Prostate gland (tissue), 2 donors: ENCODE data around the gene ZBTB7C. TPM values are rescaled to one million over a fixed set of nuclear protein-coding genes. Genes with fewer than 3 reads are reported as not detected.

Experiments used
- DNase-seq: peaks from one replicate; pipeline ENCODE4 v3.0.0-alpha.2; 2019; ENCODE audit warnings: low spot score
- H3K27ac ChIP-seq, 2 donors: fragments of 200-600 bp; sonication (generic); 2 replicates each; pipeline ENCODE4 v1.5.1; 2017 to 2019
- H3K27me3 ChIP-seq: fragments of 200-600 bp; sonication (generic); replicated peaks from 2 replicates; pipeline ENCODE4 v1.5.1; 2019; ENCODE audit not compliant: insufficient read depth
- H3K36me3 ChIP-seq, 2 donors: fragments of 200-600 bp; sonication (generic); 1 replicate in 1 of 2; 2 replicates in 1 of 2; pipeline versions ENCODE4 v1.5.1 to v1.8.1; 2017 to 2019
- H3K4me1 ChIP-seq: fragments of 200-600 bp; sonication (generic); replicated peaks from 2 replicates; pipeline ENCODE4 v1.5.1; 2019
- H3K4me3 ChIP-seq, 2 donors: fragments of 200-600 bp; sonication (generic); 2 replicates each; pipeline ENCODE4 v1.5.1; 2017 to 2019
- H3K9me3 ChIP-seq: fragments of 200-600 bp; sonication (generic); 2 replicates; pipeline ENCODE4 v1.5.1; 2017
- POLR2A ChIP-seq: fragments of 450-650 bp; IDR thresholded peaks from one replicate; pipeline ENCODE4 v1.6.1; 2016; ENCODE audit warnings: antibody characterized with exemption, mild to moderate bottlenecking
- POLR2AphosphoS5 ChIP-seq: sonication (generic); formaldehyde crosslinking; IDR thresholded peaks from one replicate; pipeline ENCODE4 v1.6.1; 2017; ENCODE audit warnings: antibody characterized with exemption
- WGBS: methylation state at CpG from one replicate; pipeline ENCODE4 v1.1.5; 2018; 5-methylcytosine and 5-hydroxymethylcytosine counted together
- intact Hi-C: fragments of 100-400 bp; cut with DNase I; formaldehyde crosslinking; loops from one replicate; pipeline ENCODE4 v1.14.2; 2022
- total RNA-seq, 2 donors: library from RNA; depleted of rRNA; stranded (reverse); fragments of >200 nt; gene quantifications; one replicate each; pipeline ENCODE4 v1.1.0, GENCODE V29; 2016
- TF ChIP-seq, protein P1 (sequence below), 4 experiments: fragments of 200-600 bp in 2 of 4; fragments of 450-650 bp in 2 of 4; sonication (generic) in 2 of 4; IDR thresholded peaks; 1 replicate in 3 of 4; 2 replicates in 1 of 4; pipeline ENCODE4 v1.5.1; 2016 to 2019; ENCODE audit warnings: antibody characterized with exemption in 4 of 4, mild to moderate bottlenecking in 2 of 4, moderate library complexity in 2 of 4

The ZBTB7C gene
- total RNA-seq, 2 donors from 2014 or later, result 14.7 to 48.9 TPM

DNA sequence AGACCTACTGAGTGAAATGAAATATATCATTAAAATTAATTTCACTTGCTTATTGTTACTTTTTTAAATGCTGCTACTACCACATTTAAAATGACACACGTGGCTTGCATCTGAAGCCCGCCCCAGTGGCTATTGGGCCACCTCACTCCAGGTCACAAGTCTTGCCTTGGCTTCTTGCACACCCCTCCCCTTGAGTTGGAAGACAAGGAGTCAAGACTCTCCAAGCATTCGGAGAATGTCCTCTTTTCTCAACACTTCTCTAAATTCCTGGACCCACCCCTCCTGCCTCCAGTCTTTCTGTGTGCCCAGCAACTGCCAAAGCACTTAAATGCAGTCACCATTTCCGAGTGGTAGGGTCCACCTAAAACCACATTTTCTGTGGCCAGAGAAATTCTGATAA is 73.4 kb downstream of the ZBTB7C start:
- Histone ChIP-seq H3K9me3 (no peaks in the 10 kb centered on the region), H3K27me3 (no peaks in the 10 kb centered on the region), H3K4me1 (no peaks in the 10 kb centered on the region), H3K4me3 (no peak overlapping the region), H3K27ac (no peak overlapping the region), H3K36me3 (no peaks in the 10 kb centered on the region)
- 89% methylated on average over 4 of the region's 4 CpGs for WGBS
- no peak for TF ChIP-seq POLR2A
- TF ChIP-seq, protein P1, sequence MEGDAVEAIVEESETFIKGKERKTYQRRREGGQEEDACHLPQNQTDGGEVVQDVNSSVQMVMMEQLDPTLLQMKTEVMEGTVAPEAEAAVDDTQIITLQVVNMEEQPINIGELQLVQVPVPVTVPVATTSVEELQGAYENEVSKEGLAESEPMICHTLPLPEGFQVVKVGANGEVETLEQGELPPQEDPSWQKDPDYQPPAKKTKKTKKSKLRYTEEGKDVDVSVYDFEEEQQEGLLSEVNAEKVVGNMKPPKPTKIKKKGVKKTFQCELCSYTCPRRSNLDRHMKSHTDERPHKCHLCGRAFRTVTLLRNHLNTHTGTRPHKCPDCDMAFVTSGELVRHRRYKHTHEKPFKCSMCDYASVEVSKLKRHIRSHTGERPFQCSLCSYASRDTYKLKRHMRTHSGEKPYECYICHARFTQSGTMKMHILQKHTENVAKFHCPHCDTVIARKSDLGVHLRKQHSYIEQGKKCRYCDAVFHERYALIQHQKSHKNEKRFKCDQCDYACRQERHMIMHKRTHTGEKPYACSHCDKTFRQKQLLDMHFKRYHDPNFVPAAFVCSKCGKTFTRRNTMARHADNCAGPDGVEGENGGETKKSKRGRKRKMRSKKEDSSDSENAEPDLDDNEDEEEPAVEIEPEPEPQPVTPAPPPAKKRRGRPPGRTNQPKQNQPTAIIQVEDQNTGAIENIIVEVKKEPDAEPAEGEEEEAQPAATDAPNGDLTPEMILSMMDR (IDR thresholded peaks at IDR 0.05), result no peak
- no peak for DNase-seq
- intact Hi-C loops, result no loop called here

DNA sequence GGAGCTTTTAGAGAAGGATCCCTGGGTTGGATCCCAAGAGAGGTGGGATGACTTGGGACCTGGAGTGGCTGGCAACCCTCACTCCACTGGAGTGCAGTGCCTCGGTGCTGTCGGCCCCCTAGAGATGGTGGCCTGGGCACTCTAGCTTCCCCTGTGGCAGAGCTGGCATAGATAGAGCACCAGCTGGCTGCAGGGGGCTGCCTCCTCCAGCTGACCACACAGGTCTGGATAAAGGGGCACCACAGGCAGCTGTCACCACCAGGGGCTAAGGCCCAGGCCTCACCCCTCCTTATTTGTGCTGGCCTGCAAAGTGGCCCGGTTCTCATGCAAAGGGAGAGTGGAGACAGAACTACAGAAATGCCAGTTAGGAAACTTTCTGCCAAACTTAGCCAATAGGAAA is 74.3 kb downstream of the ZBTB7C start:
- Histone ChIP-seq H3K36me3 (no peaks in the 10 kb centered on the region), H3K9me3 (no peaks in the 10 kb centered on the region), H3K27ac (no peak overlapping the region), H3K4me3 (no peak overlapping the region), H3K4me1 (no peaks in the 10 kb centered on the region), H3K27me3 (no peaks in the 10 kb centered on the region)
- TF ChIP-seq POLR2A (no peak), POLR2AphosphoS5 (no peak)
- TF ChIP-seq, protein P1 (IDR thresholded peaks at IDR 0.05), result no peak
- WGBS, result 94% methylated on average over 3 of the region's 3 CpGs
- no peak for DNase-seq
- intact Hi-C loops, result no loop called here

DNA sequence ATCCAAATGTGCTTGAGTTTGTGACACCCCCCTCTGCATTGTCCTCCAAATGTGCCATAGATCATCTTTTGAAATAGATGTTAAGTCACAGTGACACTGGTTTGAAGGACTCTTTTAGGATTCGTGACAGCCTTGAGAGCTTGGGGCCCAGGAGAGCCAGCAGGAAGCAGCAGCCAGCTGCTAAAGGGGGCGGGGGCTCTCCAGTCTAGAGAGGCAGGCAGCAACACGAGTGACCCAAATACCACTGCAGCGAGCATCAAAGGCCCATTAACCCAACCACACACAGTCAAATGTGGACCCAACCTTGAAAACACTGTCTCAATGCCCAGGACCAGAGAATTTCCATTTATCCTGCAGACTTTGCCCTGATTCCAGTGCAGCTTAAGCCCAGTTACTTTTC is 75.6 kb downstream of the ZBTB7C start:
- no peak for TF ChIP-seq POLR2AphosphoS5
- no peak for TF ChIP-seq POLR2A
- TF ChIP-seq, protein P1 (IDR thresholded peaks at IDR 0.05), result no peak
- Histone ChIP-seq H3K27ac (no peak overlapping the region), H3K4me3 (no peak overlapping the region), H3K27me3 (no peaks in the 10 kb centered on the region), H3K9me3 (no peaks in the 10 kb centered on the region), H3K36me3 (no peaks in the 10 kb centered on the region), H3K4me1 (no peaks in the 10 kb centered on the region)
- WGBS, result 19% methylated on average over 4 of the region's 4 CpGs
- DNase-seq, result peak; percentile 23
- intact Hi-C loops, result no loop called here

DNA sequence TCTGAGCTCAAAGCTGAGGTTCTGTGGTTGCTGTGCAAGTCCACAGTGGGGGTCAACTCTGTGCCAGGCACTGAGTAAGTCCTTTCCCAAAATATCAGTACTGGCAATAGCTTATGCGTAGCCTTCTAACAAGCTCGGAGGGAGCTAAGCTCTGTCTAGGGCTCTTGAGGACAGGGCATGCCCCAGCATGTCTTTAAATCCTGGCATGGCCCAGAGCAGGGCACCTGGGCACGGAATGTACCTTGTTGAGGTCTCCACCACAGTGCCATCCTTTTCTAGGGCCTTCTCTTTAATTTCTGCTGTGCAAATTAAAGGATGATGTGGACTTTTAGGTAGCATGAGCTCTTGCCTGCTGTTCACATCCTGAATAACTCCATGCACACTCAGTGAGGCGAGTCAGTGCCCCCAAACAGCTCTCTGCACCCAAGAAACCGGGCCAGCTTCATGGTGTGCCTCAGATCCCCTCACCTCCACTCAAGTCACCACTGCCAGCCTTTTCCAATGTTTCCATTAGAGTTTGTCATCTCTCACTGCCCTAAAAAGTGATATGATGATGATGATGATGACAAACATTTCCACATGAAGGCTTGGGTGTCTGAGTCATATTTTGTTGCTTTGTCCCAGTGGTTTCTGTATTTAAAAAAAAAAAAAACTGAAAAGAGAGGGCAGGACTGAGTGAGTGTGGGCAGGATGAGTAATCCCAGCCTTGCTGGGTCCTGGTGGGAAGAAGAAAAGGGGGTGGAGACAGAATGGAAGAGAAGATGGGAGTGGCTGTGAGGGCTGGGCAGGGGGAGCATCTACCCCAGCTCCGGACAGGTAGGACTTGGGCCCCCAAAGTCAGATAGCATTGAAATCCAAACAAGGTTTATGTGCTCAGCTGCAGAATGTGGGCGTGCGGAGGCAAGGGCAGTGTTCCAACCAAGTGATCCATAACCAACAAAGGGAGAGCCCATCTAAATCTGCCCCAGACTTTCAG is 78.9 kb downstream of the ZBTB7C start:
- H3K27me3 ChIP-seq, result no peaks in the 10 kb centered on the region
- no peaks in the 10 kb centered on the region for H3K4me1 ChIP-seq
- no peak for TF ChIP-seq POLR2AphosphoS5
- no peak for TF ChIP-seq POLR2A
- TF ChIP-seq, protein P1 (IDR thresholded peaks at IDR 0.05), result no peak
- no peaks in the 10 kb centered on the region for H3K36me3 ChIP-seq
- no peaks in the 10 kb centered on the region for H3K9me3 ChIP-seq
- H3K4me3 ChIP-seq, result no peak overlapping the region
- DNase-seq, result peak; percentile 56
- intact Hi-C loops, result no loop called here
- no peak overlapping the region for H3K27ac ChIP-seq
- WGBS, result 58% methylated on average over 8 of the region's 8 CpGs
